NCI-H2227 treated with DMSO at 0.1 percent for 48 hours (cell line): Measurements from ENCODE around the gene APOC1.
"Not testable (repeated sequence)": the region's sequence is repeated elsewhere in the genome, so short reads cannot be mapped to it uniquely, and the experiment has no call there.

Experiments used
- DNase-seq: peaks from one replicate; lab custom pipeline; 2025; lab: John Stamatoyannopoulos, UW

APOC1 gene

GRCh38 chr19:44914433-44915206, at the start of gene APOC1:
TSS of gene APOC1 (plus strand) at chr19:44914608. CDS start at chr19:44914892, 284 bp downstream.
- peak; percentile 70 for DNase-seq

- no peak for DNase-seq
Measured at GRCh38 chr19:44865196-44865767, 49.1 kb upstream of the APOC1 start.

- no peak for DNase-seq
Measured at GRCh38 chr19:44866664-44867063, 47.7 kb upstream of the APOC1 start.

- no peak for DNase-seq
Measured at GRCh38 chr19:44867578-44867977, 46.8 kb upstream of the APOC1 start.

GRCh38 chr19:44869733-44870470, 44.5 kb upstream of the APOC1 start:
- no peak for DNase-seq

GRCh38 chr19:44871809-44872208, 42.6 kb upstream of the APOC1 start:
- DNase-seq: no peak

- no peak for DNase-seq
Measured at GRCh38 chr19:44872661-44873060, 41.7 kb upstream of the APOC1 start.

- no peak for DNase-seq
Measured at GRCh38 chr19:44874317-44874716, 40.1 kb upstream of the APOC1 start.

- no peak for DNase-seq
Measured at GRCh38 chr19:44875666-44876451, 38.5 kb upstream of the APOC1 start.

GRCh38 chr19:44876930-44877535, 37.4 kb upstream of the APOC1 start:
- no peak for DNase-seq

GRCh38 chr19:44878120-44878865, 36.1 kb upstream of the APOC1 start:
- no peak for DNase-seq

GRCh38 chr19:44879309-44880065, 34.9 kb upstream of the APOC1 start:
- DNase-seq: no peak

- DNase-seq: no peak
Measured at GRCh38 chr19:44882063-44882462, 32.3 kb upstream of the APOC1 start.

- DNase-seq: not testable (repeated sequence)
Measured at GRCh38 chr19:44882619-44883397, 31.6 kb upstream of the APOC1 start.

GRCh38 chr19:44883922-44884321, 30.5 kb upstream of the APOC1 start:
- DNase-seq: no peak

GRCh38 chr19:44884566-44884965, 29.8 kb upstream of the APOC1 start:
- no peak for DNase-seq

- no peak for DNase-seq
Measured at GRCh38 chr19:44886141-44886540, 28.3 kb upstream of the APOC1 start.

GRCh38 chr19:44887648-44888047, 26.8 kb upstream of the APOC1 start:
- DNase-seq: no peak

- DNase-seq: not testable (repeated sequence)
Measured at GRCh38 chr19:44888335-44888734, 26.1 kb upstream of the APOC1 start.
